NCI-H526 (cell line): ENCODE measurements around the gene CAMTA2.
"Not testable (repeated sequence)": the region's sequence is repeated elsewhere in the genome, so short reads cannot be mapped to it uniquely, and the experiment has no call there.

Experiments
- DNase-seq, 2 experiments: peaks; one replicate each; lab custom pipeline; 2025; lab: John Stamatoyannopoulos, UW

Gene CAMTA2

DNA sequence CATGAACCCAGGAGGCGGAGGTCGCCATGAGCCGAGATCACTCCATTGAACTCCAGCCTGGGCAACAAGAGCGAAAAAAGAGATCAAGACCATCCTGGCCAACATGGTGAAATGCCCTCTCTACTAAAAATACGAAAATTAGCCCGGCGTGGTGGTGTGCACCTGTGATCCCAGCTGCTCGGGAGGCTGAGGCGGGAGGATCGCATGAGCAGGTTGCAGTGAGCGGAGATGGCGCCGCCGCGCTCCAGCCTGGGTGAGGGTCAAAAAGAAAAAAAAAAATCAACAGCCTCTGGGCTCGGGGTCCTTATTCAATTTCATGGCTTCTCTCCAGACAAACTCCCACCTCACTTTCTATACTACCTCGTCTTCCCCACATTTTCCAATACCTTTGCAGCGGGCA, 58.6 kb downstream of the CAMTA2 start:
- DNase-seq, result no peak

DNA sequence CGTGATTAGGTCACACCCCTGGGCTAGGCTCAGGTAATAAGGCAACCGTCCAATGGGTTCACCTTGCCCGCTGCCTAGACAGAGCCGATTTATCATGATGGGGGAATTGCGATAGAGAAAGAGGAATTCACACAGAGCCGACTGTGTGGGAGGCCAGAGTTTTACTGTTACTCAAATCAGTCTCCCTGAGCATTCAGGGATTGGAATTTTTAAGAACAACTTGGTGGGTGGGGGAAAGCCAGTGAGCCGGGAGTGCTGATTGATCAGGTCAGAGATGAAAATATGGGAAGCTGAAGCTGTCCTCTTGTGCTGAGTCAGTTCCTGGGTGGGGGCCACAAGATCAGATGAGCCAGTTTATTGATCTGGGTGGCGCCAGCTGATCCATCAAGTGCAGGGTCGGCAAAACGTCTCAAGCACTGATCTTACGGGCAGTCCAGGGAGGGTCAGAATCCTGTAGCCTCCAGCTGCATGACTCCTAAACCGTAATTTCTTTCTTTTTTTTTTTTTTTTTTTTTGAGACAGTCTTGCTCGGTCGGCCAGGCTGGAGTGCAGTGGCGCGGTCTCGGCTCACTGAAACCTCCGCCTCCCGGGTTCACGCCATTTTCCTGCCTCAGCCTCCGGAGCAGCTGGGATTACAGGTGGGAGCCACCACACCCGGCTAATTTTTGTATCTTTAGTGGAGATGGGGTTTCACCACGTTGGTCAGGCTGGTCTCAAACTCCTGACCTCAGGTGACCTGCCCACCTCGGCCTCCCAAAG, 60.7 kb downstream of the CAMTA2 start:
- not testable (repeated sequence) for DNase-seq

DNA sequence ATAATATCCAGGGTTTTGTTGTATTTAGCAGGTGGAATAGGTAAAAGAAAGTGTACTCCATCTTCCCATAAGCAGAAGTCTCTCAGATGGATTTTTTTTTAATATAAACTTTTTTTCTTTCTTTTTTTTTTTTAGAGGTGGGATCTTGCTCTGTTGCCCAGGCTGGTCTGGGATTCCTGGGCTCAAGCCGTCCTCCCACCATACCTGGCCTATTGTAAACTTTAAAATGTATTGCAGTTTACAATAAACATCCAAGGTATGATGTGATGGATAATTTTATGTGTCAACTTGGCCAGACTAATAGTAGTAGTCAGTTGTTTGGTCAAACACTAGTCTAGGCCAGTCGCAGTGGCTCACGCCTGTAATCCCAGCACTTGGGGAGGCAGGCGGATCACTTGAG, 66.2 kb downstream of the CAMTA2 start:
- DNase-seq, result no peak

DNA sequence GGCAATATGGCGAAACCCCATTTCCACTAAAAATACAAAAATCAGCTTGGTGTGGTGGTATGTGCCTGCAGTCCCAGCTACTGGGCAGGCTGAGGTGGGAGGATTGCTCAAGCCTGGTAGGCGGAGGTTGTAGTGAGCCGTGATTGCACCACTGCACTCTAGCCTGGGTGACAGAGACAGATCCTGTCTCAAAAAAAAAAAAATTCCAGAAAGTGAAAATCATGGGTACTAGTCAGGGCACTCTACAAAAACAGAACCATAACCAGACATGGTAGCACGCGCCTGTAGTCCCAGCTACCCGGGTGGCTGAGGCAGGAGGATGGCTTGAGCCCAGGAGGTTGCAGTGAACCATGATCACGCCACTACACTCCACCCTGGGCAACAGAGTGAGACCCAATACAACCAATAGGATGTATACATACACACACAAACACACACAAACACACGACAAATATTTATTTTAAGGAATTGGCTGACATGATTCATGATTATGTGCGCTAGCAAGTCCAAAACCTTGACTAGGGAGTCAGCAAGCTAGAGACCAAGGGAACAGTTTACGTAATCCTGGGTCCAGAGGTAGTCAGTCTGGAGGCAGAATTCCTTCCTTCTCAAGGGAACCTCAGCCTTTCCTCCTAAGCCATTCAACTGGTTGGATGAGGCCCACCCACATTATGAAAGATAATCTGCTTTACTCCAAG, 67.0 kb downstream of the CAMTA2 start:
- no peak for DNase-seq

DNA sequence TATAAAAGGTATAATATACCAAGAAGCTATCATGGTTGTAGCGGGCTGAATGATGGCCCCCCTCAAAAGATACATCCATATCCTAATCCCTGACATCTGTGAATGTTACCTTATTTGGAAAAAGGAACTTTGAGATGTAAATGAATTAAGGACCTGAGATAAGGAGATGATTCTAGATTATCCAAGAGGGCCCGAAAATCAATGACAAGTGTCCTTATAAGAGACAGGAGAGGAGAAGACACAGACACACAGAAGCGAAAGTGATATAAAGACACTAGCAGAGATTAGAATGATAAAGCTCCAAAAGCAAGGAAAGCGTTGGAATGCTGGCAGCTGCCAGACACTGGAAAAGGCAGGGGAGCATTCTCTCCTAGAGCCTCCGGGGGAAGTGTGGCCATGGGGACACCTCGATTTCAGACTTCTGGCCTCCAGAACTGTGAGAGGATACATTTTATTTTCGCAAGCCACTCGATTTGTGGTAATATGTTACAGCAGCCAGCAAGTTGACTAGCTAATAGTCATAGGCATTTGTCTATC, 67.9 kb downstream of the CAMTA2 start:
- DNase-seq, result no peak
